T-helper 2 cell treated with Interferon-gamma antibody and Interleukin-4, amounts not matched to agents 100 ng/mL and 5 ng/mL, for 36 hours (primary cell): ENCODE measurements around the gene GRID1. TPM values are rescaled to one million over a fixed set of nuclear protein-coding genes. Genes with fewer than 3 reads are reported as not detected.
"Not testable (repeated sequence)": the region's sequence is repeated elsewhere in the genome, so short reads cannot be mapped to it uniquely, and the experiment has no call there.

Source experiments
- intact Hi-C: fragments of 100-400 bp; cut with micrococcal nuclease; formaldehyde crosslinking; loops from one replicate; pipeline ENCODE4 v1.15.1; 2023
- total RNA-seq: library from RNA; stranded (reverse); gene quantifications from 2 replicates; pipeline ENCODE4 v1.2.3, GENCODE V29; 2022

The GRID1 gene
- total RNA-seq, 1 donor from 2014 or later: not detected

- intact Hi-C loops: not testable (repeated sequence)
Observed at GRCh38 chr10:86092311-86092710, 274.3 kb downstream of the GRID1 start.

DNA sequence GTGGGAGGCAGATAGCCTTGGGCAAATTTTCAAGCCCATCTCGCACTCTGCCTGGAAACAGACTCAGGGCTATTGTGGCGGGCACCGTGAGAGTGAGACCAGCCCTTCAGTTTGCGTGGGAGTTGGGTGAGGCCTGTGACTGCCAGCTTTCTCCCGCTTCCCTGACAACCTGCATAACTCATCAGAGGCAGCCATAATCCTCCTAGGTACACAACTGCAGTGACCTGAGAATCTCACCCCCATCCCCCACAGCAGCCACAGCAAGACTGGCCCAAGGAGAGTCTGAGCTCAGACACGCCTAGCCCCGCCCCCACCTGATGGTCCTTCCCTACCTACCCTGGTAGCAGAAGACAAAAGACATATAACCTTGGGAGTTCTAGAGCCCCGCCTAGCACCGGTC is 275.4 kb downstream of the GRID1 start:
- intact Hi-C loops: no loop called here

DNA sequence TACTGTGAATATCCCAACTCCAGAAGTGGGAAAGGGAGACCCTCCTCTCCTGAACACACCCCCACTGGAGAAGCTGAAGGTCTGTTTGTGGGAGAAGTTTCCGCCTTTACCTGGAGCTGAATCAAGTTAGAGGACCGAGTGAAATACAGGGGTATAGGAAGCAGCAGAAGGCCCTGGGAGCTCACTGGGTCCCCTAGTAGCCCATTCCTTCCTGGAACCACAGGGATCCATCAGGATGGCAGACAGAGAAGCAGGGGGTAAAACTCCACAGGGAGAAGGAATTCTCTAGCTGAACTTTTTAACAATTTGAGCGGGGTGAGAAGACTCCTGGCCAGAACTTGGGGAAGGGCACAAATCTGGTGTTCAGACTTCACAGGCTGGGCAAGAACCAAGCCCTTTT is 275.8 kb downstream of the GRID1 start:
- intact Hi-C loops: no loop called here

- intact Hi-C loops: no loop called here
Observed at GRCh38 chr10:86087716-86088115, 278.9 kb downstream of the GRID1 start.

GRCh38 chr10:86086418-86086817 is 280.2 kb downstream of the GRID1 start:
- intact Hi-C loops: no loop called here

DNA sequence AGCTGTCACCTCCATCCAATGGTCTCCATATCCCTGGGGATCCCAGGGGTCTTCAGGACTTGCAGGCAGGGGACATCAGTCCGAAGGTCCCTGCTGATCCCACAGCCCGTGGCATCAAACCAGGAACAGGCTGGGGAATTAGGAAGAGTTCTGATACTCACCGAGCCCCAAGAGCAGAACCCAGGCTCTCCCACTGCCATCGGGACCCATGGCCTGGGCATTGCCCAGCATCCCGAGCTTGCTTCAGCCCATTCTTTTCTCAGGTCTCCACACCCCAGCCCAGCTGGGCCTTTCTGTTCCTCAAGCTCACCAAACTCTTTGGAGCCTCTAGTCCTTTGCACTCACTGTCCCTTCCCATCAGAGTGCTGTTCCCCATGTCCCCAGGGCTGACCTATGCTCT is 280.9 kb downstream of the GRID1 start:
- intact Hi-C loops: no loop called here

GRCh38 chr10:86085136-86085535 is 281.5 kb downstream of the GRID1 start:
- intact Hi-C loops: no loop called here

DNA sequence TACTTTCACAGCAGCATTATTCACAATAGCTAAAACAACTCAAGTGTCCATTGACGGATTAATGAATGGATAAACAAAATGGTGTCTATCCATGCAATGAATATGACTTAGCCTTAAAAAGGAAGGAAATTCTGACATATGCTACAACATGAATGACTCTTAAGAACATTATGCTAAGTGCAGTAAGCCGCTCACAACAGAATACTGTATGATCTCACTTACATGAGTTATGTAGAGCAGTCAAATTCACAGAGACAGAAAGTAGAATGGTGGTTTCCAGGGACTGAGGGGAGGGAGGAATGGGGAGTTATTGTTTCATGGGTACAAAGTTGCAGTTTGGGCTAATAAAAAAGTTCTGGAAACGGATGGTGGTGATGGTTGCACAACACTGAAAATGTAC is 282.0 kb downstream of the GRID1 start:
- intact Hi-C loops: no loop called here

DNA sequence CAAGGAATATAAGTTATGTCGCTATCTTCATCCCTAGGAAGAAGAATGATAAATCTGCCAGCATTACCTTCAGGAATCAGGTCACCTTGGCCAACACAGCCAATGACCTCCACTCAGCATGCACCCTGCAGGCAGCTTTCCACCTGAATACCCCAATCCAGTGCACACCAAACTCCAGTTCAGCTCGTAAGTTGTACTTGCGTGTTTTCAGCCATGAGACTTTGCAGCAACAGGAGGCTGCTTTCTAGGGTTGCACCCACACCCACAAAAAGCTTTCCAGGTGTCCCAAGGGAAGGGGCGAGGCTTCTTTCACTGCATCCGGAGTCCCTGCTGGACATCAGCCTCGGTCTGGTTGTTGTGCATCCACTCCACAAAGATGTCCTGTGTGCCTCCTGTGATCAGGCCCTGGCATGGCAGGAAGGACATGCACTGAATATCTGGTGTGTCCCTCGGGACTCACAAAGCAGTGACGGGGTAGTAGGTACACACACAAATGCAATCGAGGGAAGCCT is 282.9 kb downstream of the GRID1 start:
- intact Hi-C loops: no loop called here

DNA sequence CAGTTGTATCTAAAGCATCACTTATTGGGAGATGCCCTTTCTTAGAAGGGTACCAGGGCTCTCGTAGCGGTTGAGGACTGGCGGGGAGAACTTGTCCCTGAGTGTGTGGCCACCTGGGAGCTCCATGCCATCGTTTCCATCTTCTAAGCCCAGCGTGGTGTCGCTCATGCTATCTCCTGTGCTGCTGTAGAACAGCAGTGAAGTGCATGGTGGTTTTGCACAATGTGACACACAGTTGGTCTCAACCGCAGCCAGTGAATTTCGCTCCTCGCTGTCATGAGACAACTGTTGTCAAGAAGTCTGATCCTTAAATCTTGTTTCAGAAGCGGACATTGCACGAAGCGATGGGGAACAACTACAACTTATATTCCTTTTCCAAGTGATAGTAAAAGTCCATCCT is 283.4 kb downstream of the GRID1 start:
- intact Hi-C loops: no loop called here

- intact Hi-C loops: no loop called here
Observed at GRCh38 chr10:86082556-86082955, 284.0 kb downstream of the GRID1 start.

- intact Hi-C loops: no loop called here
Observed at GRCh38 chr10:86079088-86079487, 287.5 kb downstream of the GRID1 start.

- intact Hi-C loops: no loop called here
Observed at GRCh38 chr10:86078639-86079035, 288.0 kb downstream of the GRID1 start.

DNA sequence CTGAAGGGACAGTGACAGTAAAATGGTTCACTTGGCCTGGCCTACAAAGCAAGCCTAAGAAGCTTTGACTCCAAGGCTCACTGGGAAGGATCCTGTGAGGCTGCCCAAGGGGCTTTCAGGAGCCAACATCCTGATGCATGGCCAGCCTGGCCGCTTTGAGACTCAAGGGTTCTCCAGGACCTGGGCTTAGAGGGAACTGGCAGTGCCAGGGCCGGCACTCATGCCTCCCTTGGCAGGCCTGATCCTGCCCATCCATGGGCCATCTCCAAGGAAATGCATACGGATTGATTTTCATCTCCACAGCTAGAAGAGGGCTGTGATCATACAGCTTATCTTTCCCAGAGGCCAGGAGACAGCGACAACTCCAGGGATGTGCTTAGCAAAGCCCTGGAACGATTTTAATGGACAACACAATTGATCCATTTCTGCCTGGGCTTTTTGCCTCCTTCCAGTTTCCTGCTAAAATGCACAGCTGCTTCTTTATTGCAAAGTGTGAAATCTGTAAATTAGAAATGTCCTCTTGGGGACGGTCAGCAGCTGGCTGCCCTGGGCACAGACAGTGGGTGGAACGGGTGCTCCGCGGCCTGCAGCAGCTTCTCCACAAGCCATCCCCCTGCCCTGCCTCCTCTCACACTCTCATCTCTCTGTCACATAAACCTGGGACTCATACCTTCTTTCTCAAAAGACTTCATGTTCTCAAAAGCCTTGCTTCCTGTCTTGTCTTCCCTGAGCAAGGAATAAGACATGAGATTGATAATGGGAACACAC is 288.5 kb downstream of the GRID1 start:
- intact Hi-C loops: no loop called here

- intact Hi-C loops: no loop called here
Observed at GRCh38 chr10:86077271-86077670, 289.3 kb downstream of the GRID1 start.

- intact Hi-C loops: not testable (repeated sequence)
Observed at GRCh38 chr10:86076497-86076896, 290.1 kb downstream of the GRID1 start.

GRCh38 chr10:86075512-86075911 is 291.1 kb downstream of the GRID1 start:
- intact Hi-C loops: no loop called here

DNA sequence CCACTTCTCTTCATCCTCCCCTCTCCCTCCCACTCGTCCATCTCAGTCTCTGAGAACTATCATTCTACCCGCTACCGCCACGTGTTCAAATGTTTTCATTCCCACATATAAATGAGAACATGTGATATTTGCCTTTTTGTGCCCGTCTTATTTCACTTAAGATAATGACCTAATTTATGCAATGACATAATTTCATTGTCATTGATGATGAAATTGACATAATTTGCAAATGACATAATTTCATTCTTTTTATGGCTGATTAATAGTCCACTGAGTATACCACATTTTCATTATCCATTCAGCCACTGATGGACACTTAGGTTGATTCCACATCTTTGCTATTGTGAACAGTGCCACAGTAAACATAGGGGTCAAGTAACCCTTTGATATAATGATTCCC is 292.3 kb downstream of the GRID1 start:
- intact Hi-C loops: no loop called here

DNA sequence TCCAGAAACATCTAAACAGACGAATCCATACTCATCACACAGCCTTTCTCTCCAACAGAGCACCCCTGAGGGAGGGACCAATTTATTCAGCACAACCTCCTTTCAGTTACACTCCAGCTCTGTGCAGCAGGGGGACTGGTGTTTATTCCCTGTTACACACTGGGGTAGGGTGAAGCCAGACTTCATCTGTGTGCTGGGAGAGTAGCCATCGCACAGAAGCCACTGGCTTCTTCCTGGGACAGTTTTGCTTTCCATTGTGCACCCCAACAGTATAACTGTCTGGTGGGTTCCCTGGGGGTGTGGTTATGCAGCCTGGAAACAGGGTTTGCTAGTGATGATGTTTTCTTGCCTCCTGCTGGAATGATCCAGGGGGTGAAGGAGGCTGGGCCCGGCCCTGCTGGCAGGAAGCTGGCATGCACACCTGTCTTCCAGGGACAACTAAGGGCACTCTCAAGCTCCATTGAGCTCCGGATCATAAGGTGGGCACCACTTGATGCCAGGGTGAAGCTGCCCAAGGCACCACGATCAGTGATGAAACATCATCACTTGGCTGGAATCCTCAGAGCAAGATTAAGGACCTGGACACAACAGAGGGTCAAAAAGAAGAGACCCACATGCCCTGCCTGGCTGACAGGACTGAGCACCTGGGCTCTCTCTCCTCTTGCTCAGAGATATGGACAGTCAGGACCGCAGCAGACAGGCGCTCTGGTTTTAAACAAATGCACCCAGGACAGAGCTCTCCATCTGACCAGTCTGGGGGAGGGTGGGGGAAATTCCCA is 293.2 kb downstream of the GRID1 start:
- intact Hi-C loops: no loop called here

DNA sequence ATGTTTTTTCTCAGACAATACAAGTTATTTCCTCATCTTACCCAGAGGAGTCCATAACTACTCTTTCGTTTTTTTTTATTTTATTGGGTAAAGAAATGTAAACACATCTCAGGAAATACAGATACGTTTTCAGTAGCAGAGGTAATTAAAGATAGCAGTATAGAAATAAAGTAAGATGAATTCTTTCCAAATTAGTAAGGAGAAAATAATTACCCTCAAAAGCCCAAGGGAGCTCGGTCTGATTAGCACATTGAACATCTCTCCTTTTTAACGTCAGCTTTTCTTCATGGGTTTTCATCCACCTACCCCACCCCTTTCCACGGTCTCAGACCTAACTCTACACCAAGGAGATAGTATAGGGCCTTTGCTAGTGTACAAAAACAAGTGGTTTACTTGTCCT is 294.2 kb downstream of the GRID1 start:
- intact Hi-C loops: no loop called here

DNA sequence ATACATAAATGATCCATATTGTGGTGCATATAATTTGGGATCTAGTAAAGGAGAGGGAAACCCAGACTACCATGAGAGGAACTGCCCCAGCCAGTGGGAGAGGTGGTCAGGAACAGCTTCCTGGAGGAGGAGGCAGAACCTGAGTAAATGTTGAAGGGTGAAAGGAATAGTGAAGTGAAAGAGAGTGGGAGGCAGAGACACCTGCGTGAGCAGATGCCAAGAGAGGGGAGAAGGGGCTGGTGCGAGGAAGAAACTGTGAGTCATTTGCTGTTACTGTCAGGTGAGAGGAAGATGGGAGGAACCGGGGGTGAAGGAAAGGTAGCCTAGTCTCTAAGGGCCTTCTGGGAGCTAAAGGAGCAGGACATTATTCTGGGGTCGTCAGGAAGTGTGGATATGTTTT is 294.8 kb downstream of the GRID1 start:
- intact Hi-C loops: no loop called here

- intact Hi-C loops: no loop called here
Observed at GRCh38 chr10:86071145-86071544, 295.4 kb downstream of the GRID1 start.

DNA sequence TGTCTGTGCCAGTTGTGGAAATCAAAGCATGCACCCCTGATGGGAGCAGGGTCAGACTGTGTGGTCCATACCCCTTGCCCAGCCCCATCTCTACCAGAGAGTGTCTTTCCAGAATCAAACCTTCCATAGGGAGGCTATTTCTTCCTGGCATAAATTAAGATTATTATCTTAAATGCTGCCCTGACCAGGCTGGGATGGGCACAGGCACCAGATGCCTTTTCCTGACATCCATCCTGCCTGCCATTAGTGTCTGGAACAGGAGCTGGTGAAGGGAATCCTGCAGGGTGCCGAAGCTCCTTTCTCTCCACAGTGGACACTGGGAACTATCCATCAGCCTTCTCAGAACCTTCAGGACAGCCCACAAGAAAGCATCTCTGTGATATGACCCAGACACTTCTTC is 296.3 kb downstream of the GRID1 start:
- intact Hi-C loops: no loop called here
